ENCODE results near the gene BRIP1. TPM values are rescaled to one million over a fixed set of nuclear protein-coding genes. Genes with fewer than 3 reads are reported as not detected.

The BRIP1 gene
- total RNA-seq, 1 experiment from 2014 or later, result 20.2 TPM

- H3K14ac ChIP-seq (ENCODE audit: insufficient read depth, low read length), result no peak overlapping the region
- H3K9ac ChIP-seq (ENCODE audit: extremely low read depth, insufficient read length, low read length), result no peak overlapping the region
- H3K27ac ChIP-seq (ENCODE audit: insufficient read length, low read depth, low read length), result no peak overlapping the region
- no peak overlapping the region for H3K56ac ChIP-seq (ENCODE audit: insufficient read length, low read depth, low read length)
- no peak overlapping the region for H3T11ph ChIP-seq (ENCODE audit: low read length)
- H4K5ac ChIP-seq (ENCODE audit: insufficient read length, low read depth, low read length), result no peak overlapping the region
- no peaks in the 10 kb centered on the region for H3K4me1 ChIP-seq (ENCODE audit: insufficient read depth, low read length)
- no peaks in the 10 kb centered on the region for H4K20me1 ChIP-seq (ENCODE audit: control insufficient read depth, insufficient read depth, insufficient read length)
- no peak overlapping the region for H2AFZ ChIP-seq (ENCODE audit: low read length)
- no peaks in the 10 kb centered on the region for H3K23me2 ChIP-seq (ENCODE audit: insufficient read length, low read depth, low read length, poor library complexity, severe bottlenecking)
- H3K23ac ChIP-seq (ENCODE audit: insufficient read length, low read depth, low read length), result no peak overlapping the region
- H2BK120ac ChIP-seq (ENCODE audit: low read depth, low read length, poor library complexity, severe bottlenecking), result no peak overlapping the region
- TF ChIP-seq, protein P1, sequence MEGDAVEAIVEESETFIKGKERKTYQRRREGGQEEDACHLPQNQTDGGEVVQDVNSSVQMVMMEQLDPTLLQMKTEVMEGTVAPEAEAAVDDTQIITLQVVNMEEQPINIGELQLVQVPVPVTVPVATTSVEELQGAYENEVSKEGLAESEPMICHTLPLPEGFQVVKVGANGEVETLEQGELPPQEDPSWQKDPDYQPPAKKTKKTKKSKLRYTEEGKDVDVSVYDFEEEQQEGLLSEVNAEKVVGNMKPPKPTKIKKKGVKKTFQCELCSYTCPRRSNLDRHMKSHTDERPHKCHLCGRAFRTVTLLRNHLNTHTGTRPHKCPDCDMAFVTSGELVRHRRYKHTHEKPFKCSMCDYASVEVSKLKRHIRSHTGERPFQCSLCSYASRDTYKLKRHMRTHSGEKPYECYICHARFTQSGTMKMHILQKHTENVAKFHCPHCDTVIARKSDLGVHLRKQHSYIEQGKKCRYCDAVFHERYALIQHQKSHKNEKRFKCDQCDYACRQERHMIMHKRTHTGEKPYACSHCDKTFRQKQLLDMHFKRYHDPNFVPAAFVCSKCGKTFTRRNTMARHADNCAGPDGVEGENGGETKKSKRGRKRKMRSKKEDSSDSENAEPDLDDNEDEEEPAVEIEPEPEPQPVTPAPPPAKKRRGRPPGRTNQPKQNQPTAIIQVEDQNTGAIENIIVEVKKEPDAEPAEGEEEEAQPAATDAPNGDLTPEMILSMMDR (conservative IDR thresholded peaks at IDR 0.05), result no peak
- Mint-ChIP-seq H3K27ac (no peak overlapping the region), H3K4me3 (no peak overlapping the region), H3K27me3 (ENCODE audit: low read depth) (no peaks in the 10 kb centered on the region), H3K36me3 (ENCODE audit: insufficient read depth in 1 of 3, low read depth in 3 of 3) (peaks cover 2 to 22% (median 20%) of the 10 kb centered on the region in 3 experiments; a peak in 5 of 7 replicates), H3K4me1 (no peaks in the 10 kb centered on the region), H3K9me3 (no peaks in the 10 kb centered on the region)
- H3K4ac ChIP-seq (ENCODE audit: low read depth, low read length), result no peak overlapping the region
- no peak overlapping the region for H2BK5ac ChIP-seq (ENCODE audit: insufficient read length, low read length)
- no peaks in the 10 kb centered on the region for H3K9me3 ChIP-seq (ENCODE audit: control insufficient read depth, low read depth, low read length)
- H4K91ac ChIP-seq (ENCODE audit: insufficient read length, low read depth, low read length), result no peak overlapping the region
- no peaks in the 10 kb centered on the region for H3K27me3 ChIP-seq (ENCODE audit: insufficient read depth, low read length)
- H2BK20ac ChIP-seq (ENCODE audit: low read depth, low read length, poor library complexity, severe bottlenecking), result no peak overlapping the region
- DNase-seq, result no peak
- H3K18ac ChIP-seq (ENCODE audit: insufficient read length, low read depth, low read length), result no peak overlapping the region
- no peak overlapping the region for H2AK5ac ChIP-seq (ENCODE audit: insufficient read length, low read length)
- H2BK12ac ChIP-seq (ENCODE audit: insufficient read length, low read depth, low read length), result no peak overlapping the region
- no peak overlapping the region for H4K8ac ChIP-seq (replicated peaks; ENCODE audit: insufficient read length, low read depth, low read length)
- no peaks in the 10 kb centered on the region for H3K79me2 ChIP-seq (ENCODE audit: insufficient read depth, low read length)
- no peak overlapping the region for H3K4me2 ChIP-seq (ENCODE audit: insufficient read depth, insufficient read length, low read length)
- no CpG with 5 or more reads among the region's 1 CpG for WGBS (ENCODE audit: extremely low coverage, insufficient read length, low lambda C conversion rate)
- no peak overlapping the region for H2BK15ac ChIP-seq (ENCODE audit: low read depth, low read length)
- no peaks in the 10 kb centered on the region for H3K79me1 ChIP-seq (ENCODE audit: insufficient read depth, low read depth, low read length, poor library complexity, severe bottlenecking)
These were observed 63.4 kb downstream of the BRIP1 start for GRCh38 chr17:61799812-61800484.
